Right hindlimb (tissue), 1 donor: ENCODE data around the gene SLC25A13.

Experiments used
- DNase-seq: peaks from one replicate; pipeline ENCODE4 v3.0.0-alpha.2; 2018

Gene SLC25A13

GRCh38 chr7:96143495-96144259 is 178.2 kb downstream of the SLC25A13 start:
- no peak for DNase-seq

GRCh38 chr7:96136600-96137239 is 185.2 kb downstream of the SLC25A13 start:
- no peak for DNase-seq

- no peak for DNase-seq
Measured at GRCh38 chr7:96135241-96135640, 186.7 kb downstream of the SLC25A13 start.

- DNase-seq, result no peak
Measured at GRCh38 chr7:96131525-96131924, 190.4 kb downstream of the SLC25A13 start.

- DNase-seq, result no peak
Measured at GRCh38 chr7:96127746-96128145, 194.2 kb downstream of the SLC25A13 start.

- no peak for DNase-seq
Measured at GRCh38 chr7:96126382-96126781, 195.5 kb downstream of the SLC25A13 start.

GRCh38 chr7:96122746-96123145 is 199.2 kb downstream of the SLC25A13 start:
- DNase-seq, result no peak

- DNase-seq, result no peak
Measured at GRCh38 chr7:96121752-96122151, 200.1 kb downstream of the SLC25A13 start.

- DNase-seq, result no peak
Measured at GRCh38 chr7:96120445-96121225, 201.3 kb downstream of the SLC25A13 start.

GRCh38 chr7:96118449-96119001 is 203.4 kb downstream of the SLC25A13 start:
- DNase-seq, result peak; percentile 41

- no peak for DNase-seq
Measured at GRCh38 chr7:96116173-96116572, 205.7 kb downstream of the SLC25A13 start.

- no peak for DNase-seq
Measured at GRCh38 chr7:96114190-96114589, 207.7 kb downstream of the SLC25A13 start.

- no peak for DNase-seq
Measured at GRCh38 chr7:96111405-96111804, 210.5 kb downstream of the SLC25A13 start.

GRCh38 chr7:96104984-96105383 is 216.9 kb downstream of the SLC25A13 start:
- no peak for DNase-seq

GRCh38 chr7:96102096-96102811 is 219.6 kb downstream of the SLC25A13 start:
- no peak for DNase-seq

GRCh38 chr7:96100737-96101136 is 221.2 kb downstream of the SLC25A13 start:
- no peak for DNase-seq

- no peak for DNase-seq
Measured at GRCh38 chr7:96097835-96098234, 224.1 kb downstream of the SLC25A13 start.

GRCh38 chr7:96093435-96093834 is 228.5 kb downstream of the SLC25A13 start:
- DNase-seq, result no peak

- DNase-seq, result no peak
Measured at GRCh38 chr7:96090756-96091155, 231.1 kb downstream of the SLC25A13 start.

- no peak for DNase-seq
Measured at GRCh38 chr7:96089511-96089910, 232.4 kb downstream of the SLC25A13 start.

GRCh38 chr7:96088579-96088978 is 233.3 kb downstream of the SLC25A13 start:
- no peak for DNase-seq

GRCh38 chr7:96085953-96086352 is 235.9 kb downstream of the SLC25A13 start:
- DNase-seq, result no peak
